Upper lobe of left lung (tissue), 6 donors: Measurements from ENCODE around the gene PRSS48. TPM values are rescaled to one million over a fixed set of nuclear protein-coding genes. Genes with fewer than 3 reads are reported as not detected.

Source experiments
- ATAC-seq, 2 donors: fragments of 200-7000 bp; cut with Tn5 transposase; one replicate each; pipeline ENCODE4 v1.9.1; 2022; ENCODE audit warnings: mild to moderate bottlenecking in 2 of 2, moderate library complexity in 2 of 2; ENCODE audit not compliant: low FRiP score in 2 of 2
- DNase-seq, 2 donors: peaks; one replicate each; pipeline ENCODE4 v3.0.0-alpha.2; 2019 to 2020
- H3K27ac ChIP-seq, 4 donors: fragments of 200-600 bp; sonication (generic); one replicate each; pipeline ENCODE4 v1.5.1; 2016 to 2019
- H3K27me3 ChIP-seq, 4 donors: fragments of 200-600 bp; sonication (generic); one replicate each; pipeline ENCODE4 v1.5.1; 2017 to 2019
- H3K36me3 ChIP-seq, 4 donors: fragments of 200-600 bp; sonication (generic); one replicate each; pipeline ENCODE4 v1.5.1; 2016 to 2019
- H3K4me1 ChIP-seq, 4 donors: fragments of 200-600 bp; sonication (generic); one replicate each; pipeline ENCODE4 v1.5.1; 2018 to 2019
- H3K4me3 ChIP-seq, 4 donors: fragments of 200-600 bp; sonication (generic); one replicate each; pipeline ENCODE4 v1.5.1; 2017 to 2019; ENCODE audit warnings: mild to moderate bottlenecking in 2 of 4, moderate library complexity in 1 of 4
- H3K9me3 ChIP-seq, 4 donors: fragments of 200-600 bp; sonication (generic); one replicate each; pipeline ENCODE4 v1.5.1; 2018 to 2019
- CTCF ChIP-seq, 6 experiments: fragments of 450-650 bp in 4 of 6; fragments of 200-600 bp in 2 of 6; sonication (generic) in 2 of 6; IDR thresholded peaks; one replicate each; pipeline ENCODE4 v1.5.1; 2016 to 2019; ENCODE audit warnings: antibody characterized with exemption in 6 of 6
- EP300 ChIP-seq, 4 donors: sonication (generic); formaldehyde crosslinking; IDR thresholded peaks; one replicate each; pipeline ENCODE4 v1.5.1; 2017; ENCODE audit warnings: antibody characterized with exemption in 4 of 4, control low read depth in 2 of 4
- POLR2A ChIP-seq, 4 donors: fragments of 450-650 bp; IDR thresholded peaks; one replicate each; pipeline ENCODE4 v1.5.1; 2016 to 2017; ENCODE audit warnings: antibody characterized with exemption in 4 of 4, mild to moderate bottlenecking in 2 of 4
- POLR2AphosphoS5 ChIP-seq, 2 donors: sonication (generic); formaldehyde crosslinking; IDR thresholded peaks; one replicate each; pipeline ENCODE4 v1.5.1; 2017; ENCODE audit warnings: antibody characterized with exemption in 2 of 2
- whole genome bisulfite sequencing, 2 donors: methylation state at CpG; one replicate each; pipeline ENCODE4 v1.1.5; 2017 to 2018; 5-methylcytosine and 5-hydroxymethylcytosine counted together
- total RNA-seq, 6 donors: library from RNA; depleted of rRNA in 4 of 6; stranded (reverse); fragments of >200 nt in 4 of 6; gene quantifications; one replicate each; pipeline versions ENCODE4 v1.1.0 to v1.2.1, GENCODE V29; 2016 to 2021
- donor health status: DM: no; HTN: no; CAD: no; lungs with moderate emphysema.
- donor health status: DM: no; HTN: yes; CAD: no; lungs with severe emphysema.

PRSS48 gene
- total RNA-seq = not detected

- WGBS, 2 donors = 55 to 72% methylated on average over 7 of the region's 7 CpGs
- ATAC-seq = peak; percentile 69 to 77
- peak in 1 of 2 donors; percentile 51 for DNase-seq
- H3K9me3 ChIP-seq = no peaks in the 10 kb centered on the region
- H3K4me3 ChIP-seq = no peak within 1 kb of the TSS
- H3K27ac ChIP-seq = no peak within 1 kb of the TSS
- H3K4me1 ChIP-seq = peaks cover 0 to 24% (median 8%) of the 10 kb centered on the region in 4 donors
- no peak for TF ChIP-seq EP300 (IDR thresholded peaks at IDR 0.05)
- TF ChIP-seq CTCF (IDR thresholded peaks at IDR 0.05) = peak; percentile 17 to 62 (median 56)
- no peaks in the 10 kb centered on the region for H3K36me3 ChIP-seq
- no peaks in the 10 kb centered on the region for H3K27me3 ChIP-seq
These were observed at the start of gene PRSS48 for GRCh38 chr4:151276787-151277562. PRSS48 (plus strand) TSS chr4:151277161; CDS start chr4:151277173, 12 bp downstream.

GRCh38 chr4:151227172-151227571 is 49.8 kb upstream of the PRSS48 start:
- H3K4me3 ChIP-seq = peak overlapping the region in 3 of 4 donors; percentile 26 to 36 (median 29)
- TF ChIP-seq POLR2AphosphoS5 (IDR thresholded peaks at IDR 0.05) (no peak), POLR2A (IDR thresholded peaks at IDR 0.05) (no peak), CTCF (IDR thresholded peaks at IDR 0.05) (no peak), EP300 (IDR thresholded peaks at IDR 0.05) (no peak)
- 71 to 72% methylated on average over 1 of the region's 1 CpG for WGBS, 2 donors
- no peaks in the 10 kb centered on the region for H3K9me3 ChIP-seq
- no peak for ATAC-seq
- H3K36me3 ChIP-seq = no peaks in the 10 kb centered on the region
- no peaks in the 10 kb centered on the region for H3K27me3 ChIP-seq
- peak overlapping the region; percentile 61 to 73 (median 70) for H3K27ac ChIP-seq
- no peak for DNase-seq
- H3K4me1 ChIP-seq = peaks cover 0 to 16% (median 3%) of the 10 kb centered on the region in 4 donors

GRCh38 chr4:151227731-151228130 is 49.2 kb upstream of the PRSS48 start:
- H3K27me3 ChIP-seq = no peaks in the 10 kb centered on the region
- no peaks in the 10 kb centered on the region for H3K36me3 ChIP-seq
- H3K27ac ChIP-seq = peak overlapping the region; percentile 61 to 73 (median 70)
- no peak for TF ChIP-seq POLR2A (IDR thresholded peaks at IDR 0.05)
- peaks cover 0 to 16% (median 3%) of the 10 kb centered on the region in 4 donors for H3K4me1 ChIP-seq
- peak overlapping the region in 3 of 4 donors; percentile 26 to 36 (median 29) for H3K4me3 ChIP-seq
- DNase-seq = peak in 1 of 2 donors; percentile 31
- no peaks in the 10 kb centered on the region for H3K9me3 ChIP-seq
- peak; percentile 71 to 87 for ATAC-seq
- 16 to 20% methylated on average over 3 of the region's 3 CpGs for WGBS, 2 donors

- H3K4me3 ChIP-seq = no peak overlapping the region
- TF ChIP-seq CTCF (IDR thresholded peaks at IDR 0.05) (no peak), EP300 (IDR thresholded peaks at IDR 0.05) (no peak), POLR2AphosphoS5 (IDR thresholded peaks at IDR 0.05) (no peak), POLR2A (IDR thresholded peaks at IDR 0.05) (no peak)
- DNase-seq (no peak), ATAC-seq (no peak)
- peaks cover 0 to 16% (median 3%) of the 10 kb centered on the region in 4 donors for H3K4me1 ChIP-seq
- no peaks in the 10 kb centered on the region for H3K36me3 ChIP-seq
- 69 to 74% methylated on average over 6 of the region's 6 CpGs for WGBS, 2 donors
- peak overlapping the region; percentile 61 to 73 (median 70) for H3K27ac ChIP-seq
- no peaks in the 10 kb centered on the region for H3K9me3 ChIP-seq
- no peaks in the 10 kb centered on the region for H3K27me3 ChIP-seq
These were observed 48.5 kb upstream of the PRSS48 start for GRCh38 chr4:151228189-151229119.
